K562 (cell line): Measurements from ENCODE around the gene ERVK3-1. TPM values are rescaled to one million over a fixed set of nuclear protein-coding genes. Genes with fewer than 3 reads are reported as not detected.
A peak's percentile ranks its signal among the peaks of the same experiment; 100 is the strongest.

Source experiments
- ARID1B ChIP-seq: fragments of 450-650 bp; IDR thresholded peaks from 2 replicates; pipeline ENCODE4 v1.6.1; 2016; ENCODE audit warnings: antibody characterized with exemption, mild to moderate bottlenecking, inconsistent platforms
- ARID3B ChIP-seq: fragments of 250-450 bp; sonication (Bioruptor Pico); IDR thresholded peaks from 2 replicates; pipeline ENCODE4 v1.4.0; 2020; ENCODE audit warnings: borderline replicate concordance
- BRD4 ChIP-seq: fragments of 200-600 bp; sonication (generic); IDR thresholded peaks from 2 replicates; pipeline ENCODE4 v1.6.1; 2017; ENCODE audit warnings: inconsistent platforms
- CBX5 ChIP-seq: IDR thresholded peaks from 2 replicates; pipeline ENCODE4 v1.6.1; 2014; ENCODE audit warnings: low read depth, borderline replicate concordance
- CCAR2 ChIP-seq: fragments of 200-400 bp; formaldehyde crosslinking; IDR thresholded peaks from 2 replicates; pipeline ENCODE4 v1.6.1; 2017; ENCODE audit warnings: mild to moderate bottlenecking, low read depth, low read length
- CREB3 ChIP-seq: fragments of 450-650 bp; conservative IDR thresholded peaks from 2 replicates; pipeline ENCODE4 v1.6.1; 2016; ENCODE audit warnings: missing genetic modification characterization, low read depth, mild to moderate bottlenecking, missing compliant biosample characterization, moderate library complexity
- FOXJ2 ChIP-seq: fragments of 200-800 bp; sonication (Bioruptor generic); IDR thresholded peaks from 2 replicates; pipeline ENCODE4 v1.6.1; 2016; ENCODE audit warnings: missing genetic modification characterization, missing compliant biosample characterization
- GTF2A2 ChIP-seq: IDR thresholded peaks from 2 replicates; pipeline ENCODE4 v1.6.1; 2016; ENCODE audit warnings: mild to moderate bottlenecking, missing genetic modification characterization, missing compliant biosample characterization
- L3MBTL2 ChIP-seq: fragments of 450-650 bp; IDR thresholded peaks from 2 replicates; pipeline ENCODE4 v1.6.1; 2016; ENCODE audit warnings: mild to moderate bottlenecking, moderate library complexity
- LEF1 ChIP-seq: fragments of 450-650 bp; IDR thresholded peaks from 2 replicates; pipeline ENCODE4 v1.6.1; 2016; ENCODE audit warnings: mild to moderate bottlenecking
- MED1 ChIP-seq: sonication (generic); formaldehyde crosslinking; IDR thresholded peaks from 2 replicates; pipeline ENCODE4 v1.8.1; 2023; ENCODE audit warnings: missing genetic modification reagents, borderline replicate concordance
- MYC ChIP-seq, 2 experiments: fragments of 250-450 bp in 1 of 2; sonication (Bioruptor Pico) in 1 of 2; IDR thresholded peaks; 2 replicates each; pipeline versions ENCODE4 v1.5.1 to v1.6.1; 2012 to 2021; ENCODE audit warnings: low read depth in 2 of 2, borderline replicate concordance in 1 of 2, improper control_type of control experiment in 1 of 2, low read length in 1 of 2, mild to moderate bottlenecking in 1 of 2, moderate library complexity in 1 of 2
- OTX1 ChIP-seq: fragments of 450-650 bp; formaldehyde crosslinking; IDR thresholded peaks from 2 replicates; pipeline ENCODE4 v1.4.0; 2022; ENCODE audit warnings: mild to moderate bottlenecking
- SP1 ChIP-seq: sonication (generic); formaldehyde crosslinking; IDR thresholded peaks from 2 replicates; pipeline ENCODE4 v1.8.1; 2022; ENCODE audit warnings: mild to moderate bottlenecking, missing genetic modification reagents
- SP2 ChIP-seq: IDR thresholded peaks from 2 replicates; pipeline ENCODE4 v1.6.1; 2011; ENCODE audit warnings: mild to moderate bottlenecking, low read depth, low read length, moderate library complexity; ENCODE audit not compliant: poor library complexity, severe bottlenecking; ENCODE audit errors: extremely low read depth
- SRSF3 ChIP-seq: fragments of 200-400 bp; formaldehyde crosslinking; IDR thresholded peaks from 2 replicates; pipeline ENCODE4 v1.6.1; 2016; ENCODE audit warnings: mild to moderate bottlenecking, low read length, moderate library complexity; ENCODE audit not compliant: insufficient read depth
- TAF1 ChIP-seq: IDR thresholded peaks from 2 replicates; pipeline ENCODE4 v1.6.1; 2011; ENCODE audit warnings: mild to moderate bottlenecking, low read length, moderate library complexity; ENCODE audit not compliant: insufficient read depth, control insufficient read depth, severe bottlenecking; ENCODE audit errors: extremely low read depth
- TEAD2 ChIP-seq: fragments of 450-650 bp; IDR thresholded peaks from 2 replicates; pipeline ENCODE4 v1.6.1; 2016; ENCODE audit warnings: missing genetic modification characterization, control low read depth, missing compliant biosample characterization
- TRIM24 ChIP-seq, 2 experiments: fragments of 450-650 bp; IDR thresholded peaks; 2 replicates each; pipeline ENCODE4 v1.6.1; 2016
- ZC3H4 ChIP-seq: sonication (generic); formaldehyde crosslinking; IDR thresholded peaks from 2 replicates; pipeline ENCODE4 v1.9.0; 2021; ENCODE audit warnings: missing genetic modification reagents, borderline replicate concordance
- ZFPM2 ChIP-seq: fragments of 250-450 bp; sonication (Bioruptor Pico); IDR thresholded peaks from 2 replicates; pipeline ENCODE4 v1.5.1; 2022; ENCODE audit warnings: mild to moderate bottlenecking
- ZNF121 ChIP-seq: sonication (generic); formaldehyde crosslinking; conservative IDR thresholded peaks from 2 replicates; pipeline ENCODE4 v1.8.0; 2022; ENCODE audit warnings: missing genetic modification reagents
- ZNF445 ChIP-seq: fragments of 250-450 bp; sonication (Bioruptor Pico); IDR thresholded peaks from 2 replicates; pipeline ENCODE4 v1.4.0; 2020; ENCODE audit warnings: low read depth, mild to moderate bottlenecking, moderate library complexity
- polyA plus RNA-seq, 8 experiments: library from polyadenylated mRNA; depleted of rRNA in 4 of 8; stranded (reverse) in 5 of 8; unstranded in 3 of 8; fragments of >200 nt; fragmentation: Nextera tagmentation in 2 of 8; fragmentation: Illumina TruSeq in 1 of 8; extraction: Ambion mirVana in 2 of 8; extraction: Trizol in 1 of 8; gene quantifications; 2 replicates each; pipeline versions ENCODE4 v1.2.1 to v1.2.3, GENCODE V29; 2011 to 2014; ENCODE audit warnings: inconsistent platforms in 1 of 8, missing spikeins in 1 of 8
- total RNA-seq, 7 experiments: library from RNA; depleted of rRNA in 6 of 7; stranded (reverse); fragments of >200 nt in 6 of 7; fragmentation: Illumina TruSeq in 2 of 7; extraction: Trizol in 2 of 7; gene quantifications; 2 replicates each; pipeline versions ENCODE4 v1.2.1 to v1.2.3, GENCODE V29; 2011 to 2021; ENCODE audit warnings: low replicate concordance in 1 of 7
- TF ChIP-seq, protein P1 (sequence below): sonication (generic); formaldehyde crosslinking; IDR thresholded peaks from 2 replicates; pipeline ENCODE4 v1.8.0; 2022; ENCODE audit warnings: mild to moderate bottlenecking, low read depth, missing genetic modification reagents
- TF ChIP-seq, protein P2 (sequence below): fragments of 450-650 bp; IDR thresholded peaks from 2 replicates; pipeline ENCODE4 v1.6.1; 2017; ENCODE audit warnings: antibody characterized with exemption

The ERVK3-1 gene
- total and polyA plus RNA-seq, 9 of the 15 experiments (the other 6 are each of a cell fraction or from before 2014, with no cell fraction given): 87.6 to 299 (median 119) TPM

DNA sequence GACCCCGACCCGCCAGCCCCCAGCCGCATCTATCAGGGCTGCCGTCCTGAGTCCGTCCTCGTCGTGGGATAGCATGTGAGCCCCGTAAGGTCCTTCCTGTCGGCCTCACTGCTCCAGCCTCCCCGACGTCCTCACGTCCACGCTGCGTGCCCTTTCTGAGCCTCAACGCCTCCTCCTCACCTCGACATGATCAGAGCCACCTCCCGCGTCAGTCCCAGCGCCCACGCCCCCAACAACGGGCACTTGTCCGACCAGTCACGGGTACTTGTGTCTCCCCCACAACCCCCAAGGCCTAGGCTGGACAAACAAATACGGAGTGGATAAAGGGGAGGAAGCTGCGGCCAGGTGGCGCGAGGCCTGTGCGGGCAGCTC lies 56.7 kb downstream of the ERVK3-1 start (continued):
- TF ChIP-seq, protein P1, sequence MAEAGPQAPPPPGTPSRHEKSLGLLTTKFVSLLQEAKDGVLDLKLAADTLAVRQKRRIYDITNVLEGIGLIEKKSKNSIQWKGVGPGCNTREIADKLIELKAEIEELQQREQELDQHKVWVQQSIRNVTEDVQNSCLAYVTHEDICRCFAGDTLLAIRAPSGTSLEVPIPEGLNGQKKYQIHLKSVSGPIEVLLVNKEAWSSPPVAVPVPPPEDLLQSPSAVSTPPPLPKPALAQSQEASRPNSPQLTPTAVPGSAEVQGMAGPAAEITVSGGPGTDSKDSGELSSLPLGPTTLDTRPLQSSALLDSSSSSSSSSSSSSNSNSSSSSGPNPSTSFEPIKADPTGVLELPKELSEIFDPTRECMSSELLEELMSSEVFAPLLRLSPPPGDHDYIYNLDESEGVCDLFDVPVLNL (CRISPR knock-in tag): peak; percentile 72
- TF ChIP-seq ZC3H4 (CRISPR knock-in tag) (peak; percentile 99), TAF1 (no peak), OTX1 (CRISPR knock-in tag) (peak; percentile 55; the same call in 1 of the 2 replicates), CREB3 (tag) (no peak), CCAR2 (no peak), GTF2A2 (tag) (peak; percentile 59), SP1 (CRISPR knock-in tag) (no peak), LEF1 (peak; percentile 39; the same call in 1 of the 2 replicates), ARID1B (peak; percentile 41; the same call in 1 of the 2 replicates), L3MBTL2 (peak; percentile 73), ZFPM2 (CRISPR knock-in tag) (no peak), CBX5 (0 out of 2 replicates have a peak, but pooled peaks have one; percentile 7), ARID3B (CRISPR knock-in tag) (no peak), ZNF121 (CRISPR knock-in tag) (no peak), FOXJ2 (0 out of 2 replicates have a peak, but pooled peaks have one; percentile 22), SRSF3 (0 out of 2 replicates have a peak, but pooled peaks have one; percentile 68), MED1 (CRISPR knock-in tag) (no peak), TRIM24 (IDR thresholded peaks at IDR 0.05) (peak in 1 of 2 experiments; percentile 10; a peak in 1 of 4 replicates), ZNF445 (CRISPR knock-in tag) (no peak), BRD4 (peak; percentile 86; the same call in 1 of the 2 replicates), TEAD2 (tag) (no peak), MYC (IDR thresholded peaks at IDR 0.05; ENCODE audit: low read depth, low read length) (no peak), MYC (CRISPR knock-in tag; IDR thresholded peaks at IDR 0.05; ENCODE audit: borderline replicate concordance, low read depth) (no peak; the same call in 1 of the 2 replicates), SP2 (no peak)
- TF ChIP-seq, protein P2, sequence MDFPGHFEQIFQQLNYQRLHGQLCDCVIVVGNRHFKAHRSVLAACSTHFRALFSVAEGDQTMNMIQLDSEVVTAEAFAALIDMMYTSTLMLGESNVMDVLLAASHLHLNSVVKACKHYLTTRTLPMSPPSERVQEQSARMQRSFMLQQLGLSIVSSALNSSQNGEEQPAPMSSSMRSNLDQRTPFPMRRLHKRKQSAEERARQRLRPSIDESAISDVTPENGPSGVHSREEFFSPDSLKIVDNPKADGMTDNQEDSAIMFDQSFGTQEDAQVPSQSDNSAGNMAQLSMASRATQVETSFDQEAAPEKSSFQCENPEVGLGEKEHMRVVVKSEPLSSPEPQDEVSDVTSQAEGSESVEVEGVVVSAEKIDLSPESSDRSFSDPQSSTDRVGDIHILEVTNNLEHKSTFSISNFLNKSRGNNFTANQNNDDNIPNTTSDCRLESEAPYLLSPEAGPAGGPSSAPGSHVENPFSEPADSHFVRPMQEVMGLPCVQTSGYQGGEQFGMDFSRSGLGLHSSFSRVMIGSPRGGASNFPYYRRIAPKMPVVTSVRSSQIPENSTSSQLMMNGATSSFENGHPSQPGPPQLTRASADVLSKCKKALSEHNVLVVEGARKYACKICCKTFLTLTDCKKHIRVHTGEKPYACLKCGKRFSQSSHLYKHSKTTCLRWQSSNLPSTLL: no peak
